HG03378 (cell line): Measurements from ENCODE around the gene SWT1.
"Not testable (repeated sequence)": the region's sequence is repeated elsewhere in the genome, so short reads cannot be mapped to it uniquely, and the experiment has no call there.

ENCODE experiments used
- ATAC-seq: cut with Tn5 transposase; IDR thresholded peaks from one replicate; pipeline ENCODE4 v1.9.1; 2021; ENCODE audit warnings: mild to moderate bottlenecking, moderate library complexity; ENCODE audit not compliant: unreplicated experiment

The SWT1 gene

DNA sequence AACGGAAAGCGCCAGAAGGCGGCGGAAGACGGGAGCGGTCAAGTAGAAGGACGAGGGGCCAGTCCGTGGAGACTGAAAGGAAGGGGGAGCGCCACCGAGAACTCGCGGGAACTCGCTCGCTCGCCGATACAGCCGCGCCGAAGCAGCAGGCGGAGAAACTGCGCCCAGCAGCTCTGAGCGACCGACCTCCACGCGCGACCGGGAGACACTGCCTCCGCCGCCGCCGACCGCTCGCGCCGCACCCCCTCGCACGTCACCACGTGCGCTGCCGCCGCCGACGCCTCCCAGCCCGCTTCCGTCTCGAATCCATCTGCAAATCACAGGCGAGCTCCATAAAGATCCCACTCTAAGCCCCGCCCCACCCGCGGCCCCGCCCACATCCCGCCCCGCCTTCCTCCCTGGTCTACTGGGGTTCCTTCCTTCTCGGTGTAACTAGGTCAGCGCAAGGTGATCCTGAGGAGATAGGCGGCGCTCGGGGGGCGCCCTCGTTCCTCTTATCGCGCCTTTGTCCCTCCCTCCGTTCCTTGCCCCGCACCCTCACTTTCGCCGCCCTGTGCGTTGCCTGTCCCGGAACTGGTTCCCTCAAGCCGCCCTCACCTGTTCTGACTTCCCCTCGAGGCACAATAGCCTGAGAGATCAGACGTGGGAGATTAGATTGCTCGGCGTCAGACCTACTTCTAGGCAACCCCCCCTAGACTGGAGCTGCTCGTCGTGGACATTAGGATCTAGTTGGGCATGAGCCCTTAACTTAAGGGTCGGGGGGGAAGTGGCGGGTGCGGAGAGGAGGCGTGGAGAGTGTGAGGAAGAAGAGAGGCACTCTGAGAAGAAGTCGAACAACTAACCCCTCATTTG lies 160.3 kb downstream of the SWT1 start, which contains the start of gene IVNS1ABP:
Gene IVNS1ABP (minus strand): TSS at position 210 of the 852 bp plus-strand sequence. CDS start 7,750 bp downstream, outside the sequence.
- peak; percentile 65 for ATAC-seq

- peak; percentile 64 for ATAC-seq
Observed at GRCh38 chr1:185317886-185318310, 160.9 kb downstream of the SWT1 start.

DNA sequence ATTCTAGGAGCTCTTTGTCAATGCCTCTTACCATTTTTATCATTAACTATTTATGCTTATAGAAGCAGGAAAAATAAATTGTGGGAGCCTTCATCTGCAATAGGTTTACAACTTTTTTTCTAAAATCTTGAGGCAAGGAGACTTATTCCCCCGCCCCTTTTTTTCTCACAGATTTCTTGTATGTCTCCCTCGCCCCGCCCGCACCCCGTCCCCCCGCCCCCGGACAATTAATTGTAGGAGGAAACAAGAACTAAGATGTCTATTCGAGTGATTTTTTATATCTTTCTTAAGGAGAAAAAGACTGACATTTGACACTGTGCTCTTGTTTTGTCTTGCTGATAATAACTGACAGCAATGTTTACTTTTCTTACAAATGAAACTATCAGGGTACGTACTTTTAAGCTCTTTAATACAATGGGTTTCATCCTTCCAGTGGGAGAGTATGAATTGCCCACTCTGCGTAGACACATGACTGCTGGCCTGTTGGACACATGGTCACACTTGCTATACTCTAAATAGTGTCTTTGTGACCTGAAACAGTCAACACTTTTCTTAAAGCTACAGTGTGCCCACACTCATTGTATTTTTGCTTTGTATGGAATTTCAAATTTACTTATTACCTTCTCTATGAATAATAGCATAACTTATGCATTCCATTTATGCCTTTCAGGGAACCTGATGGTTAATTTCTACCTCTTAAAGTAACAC lies 161.6 kb downstream of the SWT1 start:
- ATAC-seq = no peak

- no peak for ATAC-seq
Observed at GRCh38 chr1:185319139-185319475, 162.1 kb downstream of the SWT1 start.

DNA sequence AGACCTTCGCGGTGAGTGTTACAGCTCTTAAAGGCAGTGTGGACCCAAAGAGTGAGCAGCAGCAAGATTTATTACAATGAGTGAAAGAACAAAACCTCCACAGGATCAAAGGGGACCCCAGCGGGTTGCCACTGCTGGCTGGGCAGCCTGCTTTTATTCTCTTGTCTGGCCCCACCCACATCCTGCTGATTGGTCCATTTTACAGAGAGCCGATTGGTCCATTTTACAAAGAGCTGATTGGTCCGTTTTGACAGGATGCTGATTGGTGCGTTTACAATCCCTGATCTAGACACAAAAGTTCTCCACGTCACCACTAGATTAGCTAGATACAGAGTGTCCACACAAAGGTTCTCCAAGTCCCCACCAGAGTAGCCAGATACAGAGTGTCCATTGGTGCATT lies 164.1 kb downstream of the SWT1 start:
- ATAC-seq = not testable (repeated sequence)

GRCh38 chr1:185321653-185322221 lies 164.8 kb downstream of the SWT1 start:
- not testable (repeated sequence) for ATAC-seq

- no peak for ATAC-seq
Observed at GRCh38 chr1:185322636-185323035, 165.7 kb downstream of the SWT1 start.

- ATAC-seq = no peak
Observed at GRCh38 chr1:185324118-185324517, 167.2 kb downstream of the SWT1 start.

DNA sequence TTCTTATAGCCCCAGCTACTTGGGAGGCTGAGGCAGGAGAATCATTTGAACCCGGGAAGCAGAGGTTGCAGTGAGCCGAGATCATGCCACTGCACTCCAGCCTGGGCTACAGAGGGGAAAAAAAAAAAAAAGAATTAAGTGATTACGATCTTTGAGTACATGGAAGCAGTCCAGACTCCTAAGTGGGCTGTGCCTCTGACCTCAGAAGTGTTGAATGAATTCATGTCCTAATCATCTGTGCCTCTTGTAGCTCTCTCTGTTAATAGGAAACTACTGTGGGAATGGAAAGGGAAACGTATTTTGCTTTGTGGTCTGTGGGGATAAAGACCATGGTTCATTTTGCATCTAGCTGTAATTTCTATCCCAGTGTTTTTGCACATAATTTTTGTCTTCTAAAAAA lies 168.4 kb downstream of the SWT1 start:
- no peak for ATAC-seq

- ATAC-seq = no peak
Observed at GRCh38 chr1:185328255-185328654, 171.3 kb downstream of the SWT1 start.

- no peak for ATAC-seq
Observed at GRCh38 chr1:185334182-185334581, 177.2 kb downstream of the SWT1 start.

- ATAC-seq = no peak
Observed at GRCh38 chr1:185337246-185337645, 180.3 kb downstream of the SWT1 start.

DNA sequence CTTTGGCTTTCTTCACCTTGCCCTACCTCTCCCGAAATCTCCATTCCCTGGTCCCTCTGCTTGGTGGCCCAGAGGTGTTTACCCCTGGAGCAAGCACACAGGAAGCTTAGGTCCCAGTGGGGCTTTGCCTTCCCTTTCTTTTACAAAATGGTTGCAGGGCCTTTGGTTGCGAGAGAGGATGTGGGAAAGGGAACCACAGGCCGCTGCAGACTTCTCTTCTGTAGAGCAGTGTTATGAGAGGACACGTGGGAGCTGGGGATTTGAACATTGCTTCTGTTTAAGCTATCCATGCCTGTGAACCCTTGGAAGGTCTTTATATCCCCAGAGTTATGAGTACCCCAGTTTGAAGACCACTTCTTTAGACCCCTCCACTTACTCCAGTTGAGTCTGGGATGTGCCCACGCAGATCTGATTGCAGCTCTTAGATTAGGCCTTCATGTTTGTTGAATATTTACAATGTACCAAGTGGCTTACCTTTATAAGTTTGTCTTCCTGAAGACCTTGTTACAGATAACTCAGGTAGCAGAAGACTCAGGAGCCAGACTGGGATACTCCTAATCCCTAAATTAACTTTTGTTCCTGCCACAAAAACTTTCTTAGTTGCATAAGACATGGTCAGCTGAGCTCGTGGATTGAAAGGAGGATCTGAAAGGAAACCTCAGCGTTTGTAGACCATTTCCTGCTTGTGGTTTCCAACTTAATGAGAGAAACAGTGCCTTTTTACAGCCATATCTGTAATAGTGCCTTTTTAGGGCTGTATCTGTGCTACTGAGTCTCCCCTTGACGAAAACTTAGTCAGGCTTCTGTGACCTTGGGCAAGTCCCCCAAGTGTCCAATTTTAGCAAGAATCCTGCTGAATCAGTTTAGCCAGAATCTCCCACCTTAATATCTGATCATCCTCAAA lies 182.0 kb downstream of the SWT1 start:
- peak; percentile 95 for ATAC-seq

- ATAC-seq = no peak
Observed at GRCh38 chr1:185341196-185341781, 184.3 kb downstream of the SWT1 start.
